ENCODE measurements around the gene DNLZ.

- no peak for TF ChIP-seq CTCF (IDR thresholded peaks at IDR 0.05)
- no peak for TF ChIP-seq POLR2AphosphoS5 (IDR thresholded peaks at IDR 0.05)
- no peak for TF ChIP-seq POLR2A (IDR thresholded peaks at IDR 0.05)
These were observed 33.7 kb downstream of the DNLZ start for GRCh38 chr9:136329636-136330405.

Data from sigmoid colon (tissue), 4 donors.